HCT116 (cell line): ENCODE data around the gene LRRC74A. TPM values are rescaled to one million over a fixed set of nuclear protein-coding genes. Genes with fewer than 3 reads are reported as not detected.

Experiments used
- ATAC-seq: fragments of 200-7000 bp; cut with Tn5 transposase; 2 replicates; pipeline ENCODE4 v1.9.1; 2020; ENCODE audit warnings: mild to moderate bottlenecking, moderate library complexity
- BruUV-seq: library from RNA; stranded (reverse); fragments of 400-500 nt; replicated peaks from 2 replicates; lab custom pipeline; 2021; lab: Mats Ljungman, UMichigan
- CTCF ChIA-PET: fragments of 300-600 bp; sonication (Branson Sonifier 250); formaldehyde crosslinking; loops from one replicate; lab custom pipeline; 2021; ENCODE audit warnings: antibody characterized with exemption; lab: Charles Lee
- POLR2A ChIA-PET: fragments of 300-600, 350-600 bp; sonication (Branson Sonifier 250); formaldehyde crosslinking; loops from one replicate; lab custom pipeline; 2021; ENCODE audit warnings: antibody characterized with exemption; lab: Charles Lee
- RAD21 ChIA-PET, 2 experiments: fragments of 300-600 bp; sonication (Branson Sonifier 250); formaldehyde crosslinking; loops; one replicate each; lab custom pipeline; 2023; ENCODE audit warnings: low total read pairs in 2 of 2; ENCODE audit not compliant: uncharacterized antibody in 2 of 2, unreplicated experiment in 2 of 2, low non-redundant PET in 1 of 2; lab: Charles Lee
- DNase-seq: peaks from one replicate; pipeline ENCODE4 v3.0.0-alpha.2; 2010; ENCODE audit warnings: low read depth, low spot score
- H2AFZ ChIP-seq: fragments of 200-600 bp; shearing (Covaris generic), sonication (generic); 2 replicates; pipeline ENCODE4 v1.6.1; 2017; ENCODE audit warnings: low read depth, mixed run types, mixed read lengths, antibody characterized with exemption, low read length; ENCODE audit not compliant: poor library complexity, severe bottlenecking
- H3K27ac ChIP-seq: 2 replicates; pipeline ENCODE4 v1.5.1; 2012; ENCODE audit warnings: low read depth, low read length
- H3K27me3 ChIP-seq: fragments of 200-600 bp; sonication (generic); 2 replicates; pipeline ENCODE4 v1.6.1; 2016; ENCODE audit warnings: mixed run types, low read length, mixed read lengths; ENCODE audit not compliant: insufficient read depth
- H3K36me3 ChIP-seq, 2 experiments: fragments of 200-500 bp in 1 of 2; fragments of 200-600 bp in 1 of 2; sonication (Bioruptor generic) in 1 of 2; sonication (generic) in 1 of 2; 2 replicates each; pipeline versions ENCODE4 v1.5.1 to v1.6.1; 2014 to 2016; ENCODE audit warnings: low read length in 2 of 2, inconsistent platforms in 1 of 2, mixed read lengths in 1 of 2, mixed run types in 1 of 2; ENCODE audit not compliant: insufficient read depth in 2 of 2, control insufficient read depth in 1 of 2
- H3K4me1 ChIP-seq, 2 experiments: fragments of 200-600 bp in 1 of 2; sonication (generic) in 1 of 2; 2 replicates each; pipeline versions ENCODE4 v1.5.1 to v1.6.1; 2012 to 2017; ENCODE audit warnings: low read length in 2 of 2, inconsistent platforms in 1 of 2, mild to moderate bottlenecking in 1 of 2, mixed read lengths in 1 of 2, mixed run types in 1 of 2, moderate library complexity in 1 of 2; ENCODE audit not compliant: insufficient read depth in 2 of 2, control insufficient read depth in 1 of 2
- H3K4me2 ChIP-seq: fragments of 200-600 bp; sonication (generic); 2 replicates; pipeline ENCODE4 v1.6.1; 2017; ENCODE audit warnings: mixed run types, low read length, mixed read lengths
- H3K4me3 ChIP-seq, 2 experiments: fragments of 200-600 bp in 1 of 2; sonication (generic) in 1 of 2; replicated peaks in 1 of 2; 2 replicates each; pipeline ENCODE4 v1.5.1; 2011 to 2016; ENCODE audit warnings: low read length in 2 of 2, control low read depth in 1 of 2, low read depth in 1 of 2, mild to moderate bottlenecking in 1 of 2, mixed read lengths in 1 of 2, mixed run types in 1 of 2
- H3K79me2 ChIP-seq: fragments of 200-600 bp; sonication (generic); 2 replicates; pipeline ENCODE4 v1.6.1; 2017; ENCODE audit warnings: mild to moderate bottlenecking, mixed run types, low read length, moderate library complexity, mixed read lengths; ENCODE audit not compliant: insufficient read depth
- H3K9ac ChIP-seq: fragments of 200-600 bp; sonication (generic); 2 replicates; pipeline ENCODE4 v1.6.1; 2016; ENCODE audit warnings: low read length, mixed read lengths
- H3K9me2 ChIP-seq: fragments of 200-600 bp; sonication (generic), shearing (Covaris generic); 2 replicates; pipeline ENCODE4 v1.6.1; 2017; ENCODE audit warnings: mixed run types, mild to moderate bottlenecking, moderate library complexity; ENCODE audit not compliant: insufficient read depth
- H3K9me3 ChIP-seq, 2 experiments: fragments of 200-500 bp in 1 of 2; fragments of 200-600 bp in 1 of 2; sonication (Bioruptor generic) in 1 of 2; sonication (generic) in 1 of 2; 2 replicates each; pipeline ENCODE4 v1.6.1; 2014 to 2017; ENCODE audit warnings: low read length in 2 of 2, mixed read lengths in 2 of 2, inconsistent platforms in 1 of 2, low read depth in 1 of 2, mild to moderate bottlenecking in 1 of 2, mixed run types in 1 of 2, moderate library complexity in 1 of 2; ENCODE audit not compliant: control insufficient read depth in 1 of 2, insufficient read depth in 1 of 2
- H4K20me1 ChIP-seq: fragments of 200-600 bp; sonication (generic), shearing (Covaris generic); 2 replicates; pipeline ENCODE4 v1.6.1; 2017; ENCODE audit warnings: mixed run types, mild to moderate bottlenecking, moderate library complexity; ENCODE audit not compliant: insufficient read depth
- CEBPB ChIP-seq: IDR thresholded peaks from 2 replicates; pipeline ENCODE4 v1.6.1; 2012; ENCODE audit warnings: low read depth
- EGR1 ChIP-seq: IDR thresholded peaks from 2 replicates; pipeline ENCODE4 v1.6.1; 2012; ENCODE audit warnings: low read depth
- ELF1 ChIP-seq: IDR thresholded peaks from 2 replicates; pipeline ENCODE4 v1.6.1; 2012; ENCODE audit warnings: low read depth, borderline replicate concordance
- EZH2phosphoT487 ChIP-seq: fragments of 200-600 bp; IDR thresholded peaks from 2 replicates; pipeline ENCODE4 v1.6.1; 2018; ENCODE audit warnings: antibody characterized with exemption, borderline replicate concordance
- FOSL1 ChIP-seq: IDR thresholded peaks from 2 replicates; pipeline ENCODE4 v1.6.1; 2012; ENCODE audit warnings: low read depth
- POLR2A ChIP-seq: IDR thresholded peaks from 2 replicates; pipeline ENCODE4 v1.7.0; 2011; ENCODE audit warnings: borderline replicate concordance; ENCODE audit not compliant: insufficient read depth, insufficient read length; ENCODE audit errors: extremely low read depth
- POLR2AphosphoS5 ChIP-seq: IDR thresholded peaks from 2 replicates; pipeline ENCODE4 v1.6.1; 2011; ENCODE audit warnings: mild to moderate bottlenecking, low read depth, low read length, moderate library complexity
- RAD21 ChIP-seq: IDR thresholded peaks from 2 replicates; pipeline ENCODE4 v1.6.1; 2012; ENCODE audit warnings: low read depth, mild to moderate bottlenecking
- SIN3A ChIP-seq: IDR thresholded peaks from 2 replicates; pipeline ENCODE4 v1.6.1; 2012; ENCODE audit warnings: low read depth
- SRF ChIP-seq: IDR thresholded peaks from 2 replicates; pipeline ENCODE4 v1.6.1; 2012; ENCODE audit warnings: low read depth
- TCF7L2 ChIP-seq: IDR thresholded peaks from 2 replicates; pipeline ENCODE4 v1.7.0; 2011; ENCODE audit warnings: borderline replicate concordance, inconsistent platforms; ENCODE audit not compliant: insufficient read depth, insufficient read length; ENCODE audit errors: extremely low read depth
- ZNF274 ChIP-seq: fragments of 200-500 bp; sonication (Bioruptor generic); IDR thresholded peaks from 2 replicates; pipeline ENCODE4 v1.6.1; 2014; ENCODE audit warnings: mild to moderate bottlenecking, low read depth, low read length, inconsistent platforms
- intact Hi-C: fragments of 100-400 bp; cut with micrococcal nuclease; formaldehyde crosslinking; loops from 2 replicates; pipeline ENCODE4 v1.10.0; 2022
- total RNA-seq: library from RNA; stranded (reverse); gene quantifications from one replicate; pipeline ENCODE4 v1.2.1, GENCODE V29; 2021; ENCODE audit not compliant: unreplicated experiment
- TF ChIP-seq, protein P1 (sequence below): IDR thresholded peaks from 2 replicates; pipeline ENCODE4 v1.6.1; 2012; ENCODE audit warnings: low read depth
- TF ChIP-seq, protein P2 (sequence below): IDR thresholded peaks from 2 replicates; pipeline ENCODE4 v1.6.1; 2012
- TF ChIP-seq, protein P3 (sequence below), 3 experiments: fragments of 200-600 bp in 1 of 3; sonication (generic) in 1 of 3; IDR thresholded peaks in 2 of 3; conservative IDR thresholded peaks in 1 of 3; 2 replicates each; pipeline ENCODE4 v1.5.1; 2012 to 2017; ENCODE audit warnings: low read depth in 2 of 3, low read length in 2 of 3, antibody characterized with exemption in 1 of 3, borderline replicate concordance in 1 of 3, control low read depth in 1 of 3, mild to moderate bottlenecking in 1 of 3, mixed read lengths in 1 of 3, mixed run types in 1 of 3, moderate library complexity in 1 of 3; ENCODE audit not compliant: insufficient read depth in 1 of 3

The LRRC74A gene
- total RNA-seq, 1 experiment from 2014 or later: not detected

DNA sequence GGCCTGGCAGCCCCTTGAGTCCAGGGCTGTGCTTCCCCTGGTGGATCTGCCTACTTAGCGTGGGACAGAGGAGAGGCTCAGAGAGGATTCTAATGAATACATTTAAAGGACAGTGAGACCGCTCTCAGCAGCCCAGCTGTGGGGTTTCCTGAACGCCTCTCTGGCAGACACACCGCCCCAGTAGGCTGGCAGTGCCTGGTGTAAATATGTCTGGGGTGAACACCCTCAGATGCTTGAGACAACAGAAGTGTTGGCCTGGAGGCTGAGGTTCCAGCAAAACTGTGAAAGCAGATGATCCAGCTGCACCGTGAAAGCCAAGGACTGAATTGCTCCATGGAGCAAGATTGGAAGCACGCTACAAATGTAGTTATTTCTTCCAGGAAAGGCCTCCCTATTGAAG lies 55.1 kb downstream of the LRRC74A start:
- TF ChIP-seq ELF1 (no peak), SIN3A (no peak), EGR1 (no peak), TCF7L2 (no peak), CEBPB (no peak), FOSL1 (no peak), POLR2AphosphoS5 (no peak), SRF (no peak), EZH2phosphoT487 (no peak), RAD21 (no peak), ZNF274 (no peak), POLR2A (no peak)
- TF ChIP-seq, protein P1, sequence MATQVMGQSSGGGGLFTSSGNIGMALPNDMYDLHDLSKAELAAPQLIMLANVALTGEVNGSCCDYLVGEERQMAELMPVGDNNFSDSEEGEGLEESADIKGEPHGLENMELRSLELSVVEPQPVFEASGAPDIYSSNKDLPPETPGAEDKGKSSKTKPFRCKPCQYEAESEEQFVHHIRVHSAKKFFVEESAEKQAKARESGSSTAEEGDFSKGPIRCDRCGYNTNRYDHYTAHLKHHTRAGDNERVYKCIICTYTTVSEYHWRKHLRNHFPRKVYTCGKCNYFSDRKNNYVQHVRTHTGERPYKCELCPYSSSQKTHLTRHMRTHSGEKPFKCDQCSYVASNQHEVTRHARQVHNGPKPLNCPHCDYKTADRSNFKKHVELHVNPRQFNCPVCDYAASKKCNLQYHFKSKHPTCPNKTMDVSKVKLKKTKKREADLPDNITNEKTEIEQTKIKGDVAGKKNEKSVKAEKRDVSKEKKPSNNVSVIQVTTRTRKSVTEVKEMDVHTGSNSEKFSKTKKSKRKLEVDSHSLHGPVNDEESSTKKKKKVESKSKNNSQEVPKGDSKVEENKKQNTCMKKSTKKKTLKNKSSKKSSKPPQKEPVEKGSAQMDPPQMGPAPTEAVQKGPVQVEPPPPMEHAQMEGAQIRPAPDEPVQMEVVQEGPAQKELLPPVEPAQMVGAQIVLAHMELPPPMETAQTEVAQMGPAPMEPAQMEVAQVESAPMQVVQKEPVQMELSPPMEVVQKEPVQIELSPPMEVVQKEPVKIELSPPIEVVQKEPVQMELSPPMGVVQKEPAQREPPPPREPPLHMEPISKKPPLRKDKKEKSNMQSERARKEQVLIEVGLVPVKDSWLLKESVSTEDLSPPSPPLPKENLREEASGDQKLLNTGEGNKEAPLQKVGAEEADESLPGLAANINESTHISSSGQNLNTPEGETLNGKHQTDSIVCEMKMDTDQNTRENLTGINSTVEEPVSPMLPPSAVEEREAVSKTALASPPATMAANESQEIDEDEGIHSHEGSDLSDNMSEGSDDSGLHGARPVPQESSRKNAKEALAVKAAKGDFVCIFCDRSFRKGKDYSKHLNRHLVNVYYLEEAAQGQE: no peak
- TF ChIP-seq, protein P2, sequence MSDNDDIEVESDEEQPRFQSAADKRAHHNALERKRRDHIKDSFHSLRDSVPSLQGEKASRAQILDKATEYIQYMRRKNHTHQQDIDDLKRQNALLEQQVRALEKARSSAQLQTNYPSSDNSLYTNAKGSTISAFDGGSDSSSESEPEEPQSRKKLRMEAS: no peak
- TF ChIP-seq, protein P3, sequence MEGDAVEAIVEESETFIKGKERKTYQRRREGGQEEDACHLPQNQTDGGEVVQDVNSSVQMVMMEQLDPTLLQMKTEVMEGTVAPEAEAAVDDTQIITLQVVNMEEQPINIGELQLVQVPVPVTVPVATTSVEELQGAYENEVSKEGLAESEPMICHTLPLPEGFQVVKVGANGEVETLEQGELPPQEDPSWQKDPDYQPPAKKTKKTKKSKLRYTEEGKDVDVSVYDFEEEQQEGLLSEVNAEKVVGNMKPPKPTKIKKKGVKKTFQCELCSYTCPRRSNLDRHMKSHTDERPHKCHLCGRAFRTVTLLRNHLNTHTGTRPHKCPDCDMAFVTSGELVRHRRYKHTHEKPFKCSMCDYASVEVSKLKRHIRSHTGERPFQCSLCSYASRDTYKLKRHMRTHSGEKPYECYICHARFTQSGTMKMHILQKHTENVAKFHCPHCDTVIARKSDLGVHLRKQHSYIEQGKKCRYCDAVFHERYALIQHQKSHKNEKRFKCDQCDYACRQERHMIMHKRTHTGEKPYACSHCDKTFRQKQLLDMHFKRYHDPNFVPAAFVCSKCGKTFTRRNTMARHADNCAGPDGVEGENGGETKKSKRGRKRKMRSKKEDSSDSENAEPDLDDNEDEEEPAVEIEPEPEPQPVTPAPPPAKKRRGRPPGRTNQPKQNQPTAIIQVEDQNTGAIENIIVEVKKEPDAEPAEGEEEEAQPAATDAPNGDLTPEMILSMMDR (IDR thresholded peaks at IDR 0.05 in 2 of 3, conservative IDR thresholded peaks at IDR 0.05 in 1 of 3; ENCODE audit: borderline replicate concordance in 1 of 3, insufficient read depth in 1 of 3, low read depth in 2 of 3, low read length in 2 of 3): no peak
- TF ChIP-seq, all 23 proteins: peak for 0
- H3K9me2 ChIP-seq: no peaks in the 10 kb centered on the region
- H4K20me1 ChIP-seq: no peaks in the 10 kb centered on the region
- peaks cover 0 to 6% of the 10 kb centered on the region in 2 experiments; a peak in 2 of 4 replicates for H3K4me1 ChIP-seq
- no peaks in the 10 kb centered on the region for H3K36me3 ChIP-seq
- BruUV-seq: no TSS peak
- DNase-seq (no peak), ATAC-seq (no peak)
- H3K4me3 ChIP-seq: no peak overlapping the region
- ChIA-PET CTCF (no interaction called here), RAD21 (no interaction called here), POLR2A (no interaction called here)
- H3K4me2 ChIP-seq: no peak overlapping the region
- H2AFZ ChIP-seq: no peak overlapping the region
- intact Hi-C loops: no loop called here
- no peaks in the 10 kb centered on the region for H3K9me3 ChIP-seq
- H3K27ac ChIP-seq: no peak overlapping the region
- no peak overlapping the region for H3K9ac ChIP-seq
- no peaks in the 10 kb centered on the region for H3K27me3 ChIP-seq
- no peaks in the 10 kb centered on the region for H3K79me2 ChIP-seq
